WTC11 (cell line): ENCODE results near the gene SLC7A6OS. TPM values are rescaled to one million over a fixed set of nuclear protein-coding genes. Genes with fewer than 3 reads are reported as not detected.

Experiments used
- ATAC-seq: fragments of 200-7000 bp; cut with Tn5 transposase; 2 replicates; pipeline ENCODE4 v1.10.0; 2021; ENCODE audit warnings: mild to moderate bottlenecking, moderate library complexity
- CTCF ChIA-PET: fragments of 300-600 bp; sonication (Branson Sonifier 250); formaldehyde crosslinking; loops from one replicate; lab custom pipeline; 2021; ENCODE audit warnings: antibody characterized with exemption; lab: Charles Lee
- POLR2A ChIA-PET: fragments of 350-600 bp; sonication (Branson Sonifier 250); formaldehyde crosslinking; loops from one replicate; lab custom pipeline; 2021; ENCODE audit warnings: antibody characterized with exemption; lab: Charles Lee
- DNase-seq: peaks from one replicate; pipeline ENCODE4 v3.0.0; 2021; ENCODE audit warnings: low spot score
- H3K27ac Mint-ChIP-seq: 2 replicates; pipeline ENCODE4 v1.8.0; 2021; ENCODE audit warnings: mixed read lengths
- H3K27me3 Mint-ChIP-seq: 2 replicates; pipeline ENCODE4 v1.8.0; 2021; ENCODE audit warnings: low read depth, mild to moderate bottlenecking, moderate library complexity, mixed read lengths
- H3K36me3 Mint-ChIP-seq: 2 replicates; pipeline ENCODE4 v1.8.0; 2021; ENCODE audit warnings: mixed read lengths
- H3K4me1 Mint-ChIP-seq: 2 replicates; pipeline ENCODE4 v1.8.0; 2022; ENCODE audit warnings: mixed read lengths
- H3K4me3 Mint-ChIP-seq: 2 replicates; pipeline ENCODE4 v1.8.0; 2021; ENCODE audit warnings: mild to moderate bottlenecking, moderate library complexity, mixed read lengths
- H3K9me3 Mint-ChIP-seq: 2 replicates; pipeline ENCODE4 v1.8.0; 2021; ENCODE audit warnings: mixed read lengths
- AR ChIP-seq: fragments of 250-450 bp; sonication (Bioruptor Pico); IDR thresholded peaks from 2 replicates; pipeline ENCODE4 v1.9.0; 2021; ENCODE audit warnings: mild to moderate bottlenecking
- NR1H2 ChIP-seq: sonication (generic); formaldehyde crosslinking; IDR thresholded peaks from 2 replicates; pipeline ENCODE4 v1.9.0; 2021; ENCODE audit warnings: mild to moderate bottlenecking, moderate library complexity, missing genetic modification reagents
- TCF7 ChIP-seq: sonication (generic); formaldehyde crosslinking; IDR thresholded peaks from 2 replicates; pipeline ENCODE4 v1.8.0; 2022; ENCODE audit warnings: mild to moderate bottlenecking, low read depth, missing genetic modification reagents, moderate library complexity
- ZNF121 ChIP-seq: sonication (generic); formaldehyde crosslinking; IDR thresholded peaks from 2 replicates; pipeline ENCODE4 v1.8.0; 2023; ENCODE audit warnings: missing genetic modification reagents
- ZNF232 ChIP-seq: sonication (generic); formaldehyde crosslinking; IDR thresholded peaks from 2 replicates; pipeline ENCODE4 v1.8.0; 2022; ENCODE audit warnings: mild to moderate bottlenecking, missing genetic modification reagents
- ZNF281 ChIP-seq: sonication (generic); formaldehyde crosslinking; IDR thresholded peaks from 2 replicates; pipeline ENCODE4 v1.8.0; 2023; ENCODE audit warnings: mild to moderate bottlenecking, missing genetic modification reagents
- ZNF512 ChIP-seq: sonication (generic); formaldehyde crosslinking; IDR thresholded peaks from 2 replicates; pipeline ENCODE4 v1.8.1; 2022; ENCODE audit warnings: missing genetic modification reagents, borderline replicate concordance
- ZNF671 ChIP-seq: fragments of 250-450 bp; sonication (Bioruptor Pico); IDR thresholded peaks from 2 replicates; pipeline ENCODE4 v1.8.0; 2021; ENCODE audit warnings: mild to moderate bottlenecking
- total RNA-seq: library from RNA; stranded (reverse); gene quantifications from 3 replicates; pipeline ENCODE4 v1.2.3, GENCODE V29; 2021
- TF ChIP-seq, protein P1 (sequence below): sonication (generic); formaldehyde crosslinking; IDR thresholded peaks from 2 replicates; pipeline ENCODE4 v1.8.0; 2022; ENCODE audit warnings: mild to moderate bottlenecking, missing genetic modification reagents
- TF ChIP-seq, protein P2 (sequence below): sonication (generic); formaldehyde crosslinking; IDR thresholded peaks from 2 replicates; pipeline ENCODE4 v1.8.1; 2023; ENCODE audit warnings: mild to moderate bottlenecking, missing genetic modification reagents, moderate library complexity
- TF ChIP-seq, protein P3 (sequence below): sonication (generic); formaldehyde crosslinking; IDR thresholded peaks from 2 replicates; pipeline ENCODE4 v1.8.0; 2022; ENCODE audit warnings: mild to moderate bottlenecking, missing genetic modification reagents
- TF ChIP-seq, protein P4 (sequence below): fragments of 250-450 bp; sonication (Bioruptor Pico); IDR thresholded peaks from 2 replicates; pipeline ENCODE4 v1.9.0; 2021; ENCODE audit warnings: mild to moderate bottlenecking, borderline replicate concordance

Gene SLC7A6OS
- total RNA-seq, 1 experiment from 2014 or later = 22.6 TPM

DNA sequence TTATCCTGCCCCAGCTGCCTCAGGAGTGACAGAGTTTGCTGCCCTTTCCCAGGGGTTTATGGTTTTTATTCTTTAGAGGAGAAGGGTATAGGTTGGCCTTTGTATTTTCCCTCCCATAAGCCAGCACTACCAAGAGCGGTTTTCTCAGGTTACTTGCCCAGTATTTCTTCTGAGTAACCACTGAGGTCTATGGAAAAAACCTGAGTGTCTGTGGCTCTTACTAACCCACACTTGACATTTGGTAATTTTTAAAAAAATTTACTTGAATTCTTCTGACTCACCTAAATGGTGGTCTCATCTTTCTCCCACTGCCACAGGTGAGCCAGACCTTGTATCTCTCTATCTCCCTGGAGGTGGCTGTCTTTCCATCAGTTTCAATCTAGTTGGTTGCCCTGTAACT is 40.4 kb downstream of the SLC7A6OS start:
- DNase-seq (no peak), ATAC-seq (no peak)
- CTCF ChIA-PET = no interaction called here
- TF ChIP-seq, protein P1, sequence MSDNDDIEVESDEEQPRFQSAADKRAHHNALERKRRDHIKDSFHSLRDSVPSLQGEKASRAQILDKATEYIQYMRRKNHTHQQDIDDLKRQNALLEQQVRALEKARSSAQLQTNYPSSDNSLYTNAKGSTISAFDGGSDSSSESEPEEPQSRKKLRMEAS (CRISPR knock-in tag) = no peak
- TF ChIP-seq, protein P2, sequence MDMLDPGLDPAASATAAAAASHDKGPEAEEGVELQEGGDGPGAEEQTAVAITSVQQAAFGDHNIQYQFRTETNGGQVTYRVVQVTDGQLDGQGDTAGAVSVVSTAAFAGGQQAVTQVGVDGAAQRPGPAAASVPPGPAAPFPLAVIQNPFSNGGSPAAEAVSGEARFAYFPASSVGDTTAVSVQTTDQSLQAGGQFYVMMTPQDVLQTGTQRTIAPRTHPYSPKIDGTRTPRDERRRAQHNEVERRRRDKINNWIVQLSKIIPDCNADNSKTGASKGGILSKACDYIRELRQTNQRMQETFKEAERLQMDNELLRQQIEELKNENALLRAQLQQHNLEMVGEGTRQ (CRISPR knock-in tag) = no peak
- TF ChIP-seq TCF7 = no peak
- no peak for TF ChIP-seq NR1H2 (CRISPR knock-in tag)
- no peak for TF ChIP-seq ZNF281 (CRISPR knock-in tag)
- TF ChIP-seq, protein P3, sequence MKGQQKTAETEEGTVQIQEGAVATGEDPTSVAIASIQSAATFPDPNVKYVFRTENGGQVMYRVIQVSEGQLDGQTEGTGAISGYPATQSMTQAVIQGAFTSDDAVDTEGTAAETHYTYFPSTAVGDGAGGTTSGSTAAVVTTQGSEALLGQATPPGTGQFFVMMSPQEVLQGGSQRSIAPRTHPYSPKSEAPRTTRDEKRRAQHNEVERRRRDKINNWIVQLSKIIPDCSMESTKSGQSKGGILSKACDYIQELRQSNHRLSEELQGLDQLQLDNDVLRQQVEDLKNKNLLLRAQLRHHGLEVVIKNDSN = no peak
- TF ChIP-seq, protein P4, sequence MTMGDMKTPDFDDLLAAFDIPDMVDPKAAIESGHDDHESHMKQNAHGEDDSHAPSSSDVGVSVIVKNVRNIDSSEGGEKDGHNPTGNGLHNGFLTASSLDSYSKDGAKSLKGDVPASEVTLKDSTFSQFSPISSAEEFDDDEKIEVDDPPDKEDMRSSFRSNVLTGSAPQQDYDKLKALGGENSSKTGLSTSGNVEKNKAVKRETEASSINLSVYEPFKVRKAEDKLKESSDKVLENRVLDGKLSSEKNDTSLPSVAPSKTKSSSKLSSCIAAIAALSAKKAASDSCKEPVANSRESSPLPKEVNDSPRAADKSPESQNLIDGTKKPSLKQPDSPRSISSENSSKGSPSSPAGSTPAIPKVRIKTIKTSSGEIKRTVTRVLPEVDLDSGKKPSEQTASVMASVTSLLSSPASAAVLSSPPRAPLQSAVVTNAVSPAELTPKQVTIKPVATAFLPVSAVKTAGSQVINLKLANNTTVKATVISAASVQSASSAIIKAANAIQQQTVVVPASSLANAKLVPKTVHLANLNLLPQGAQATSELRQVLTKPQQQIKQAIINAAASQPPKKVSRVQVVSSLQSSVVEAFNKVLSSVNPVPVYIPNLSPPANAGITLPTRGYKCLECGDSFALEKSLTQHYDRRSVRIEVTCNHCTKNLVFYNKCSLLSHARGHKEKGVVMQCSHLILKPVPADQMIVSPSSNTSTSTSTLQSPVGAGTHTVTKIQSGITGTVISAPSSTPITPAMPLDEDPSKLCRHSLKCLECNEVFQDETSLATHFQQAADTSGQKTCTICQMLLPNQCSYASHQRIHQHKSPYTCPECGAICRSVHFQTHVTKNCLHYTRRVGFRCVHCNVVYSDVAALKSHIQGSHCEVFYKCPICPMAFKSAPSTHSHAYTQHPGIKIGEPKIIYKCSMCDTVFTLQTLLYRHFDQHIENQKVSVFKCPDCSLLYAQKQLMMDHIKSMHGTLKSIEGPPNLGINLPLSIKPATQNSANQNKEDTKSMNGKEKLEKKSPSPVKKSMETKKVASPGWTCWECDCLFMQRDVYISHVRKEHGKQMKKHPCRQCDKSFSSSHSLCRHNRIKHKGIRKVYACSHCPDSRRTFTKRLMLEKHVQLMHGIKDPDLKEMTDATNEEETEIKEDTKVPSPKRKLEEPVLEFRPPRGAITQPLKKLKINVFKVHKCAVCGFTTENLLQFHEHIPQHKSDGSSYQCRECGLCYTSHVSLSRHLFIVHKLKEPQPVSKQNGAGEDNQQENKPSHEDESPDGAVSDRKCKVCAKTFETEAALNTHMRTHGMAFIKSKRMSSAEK (CRISPR knock-in tag) = no peak
- TF ChIP-seq AR (CRISPR knock-in tag) = no peak
- TF ChIP-seq ZNF121 (CRISPR knock-in tag) = no peak
- no peak for TF ChIP-seq ZNF232
- no peak for TF ChIP-seq ZNF671 (CRISPR knock-in tag)
- TF ChIP-seq ZNF512 (CRISPR knock-in tag) = no peak
- POLR2A ChIA-PET = interaction anchor here (0.6 kb wide), 1 partner anchor 30 kb away, joined by 4 read pairs; no protein-coding TSS in a partner anchor
- no peak overlapping the region for H3K27ac Mint-ChIP-seq
- H3K9me3 Mint-ChIP-seq = no peaks in the 10 kb centered on the region
- no peaks in the 10 kb centered on the region; the same call in 1 of the 2 replicates for H3K27me3 Mint-ChIP-seq
- H3K4me1 Mint-ChIP-seq = peaks cover 27% of the 10 kb centered on the region
- no peak overlapping the region for H3K4me3 Mint-ChIP-seq
- peaks cover 12% of the 10 kb centered on the region for H3K36me3 Mint-ChIP-seq
